Measurements from ENCODE around the gene RBMS3. TPM values are rescaled to one million over a fixed set of nuclear protein-coding genes. Genes with fewer than 3 reads are reported as not detected.
A peak's percentile ranks its signal among the peaks of the same experiment; 100 is the strongest.
"Not testable (repeated sequence)": the region's sequence is repeated elsewhere in the genome, so short reads cannot be mapped to it uniquely, and the experiment has no call there.

RBMS3 gene
- total RNA-seq, 2 experiments from 2014 or later: 0.25 to 0.27 TPM

GRCh38 chr3:29344154-29344553, 63.3 kb downstream of the RBMS3 start:
- ChIA-PET CTCF (no interaction called here), POLR2A (no interaction called here)
- Mint-ChIP-seq H3K36me3 (ENCODE audit: low read depth) (no peaks in the 10 kb centered on the region), H3K27ac (no peak overlapping the region), H3K9me3 (no peaks in the 10 kb centered on the region), H3K4me3 (no peak overlapping the region), H3K4me1 (no peaks in the 10 kb centered on the region), H3K27me3 (no peaks in the 10 kb centered on the region)
- DNase-seq: no peak

GRCh38 chr3:29344935-29345334, 64.1 kb downstream of the RBMS3 start:
- H3K4me3 Mint-ChIP-seq: no peak overlapping the region
- H3K9me3 Mint-ChIP-seq: no peaks in the 10 kb centered on the region
- H3K4me1 Mint-ChIP-seq: no peaks in the 10 kb centered on the region
- no peak overlapping the region for H3K27ac Mint-ChIP-seq
- ChIA-PET CTCF (no interaction called here), POLR2A (no interaction called here)
- no peak for DNase-seq
- no peaks in the 10 kb centered on the region for H3K27me3 Mint-ChIP-seq
- H3K36me3 Mint-ChIP-seq (ENCODE audit: low read depth): no peaks in the 10 kb centered on the region

- no peak for DNase-seq
- CTCF ChIA-PET: no interaction called here
- Mint-ChIP-seq H3K27me3 (no peaks in the 10 kb centered on the region), H3K9me3 (no peaks in the 10 kb centered on the region), H3K27ac (no peak overlapping the region), H3K36me3 (ENCODE audit: low read depth) (no peaks in the 10 kb centered on the region), H3K4me1 (no peaks in the 10 kb centered on the region), H3K4me3 (no peak overlapping the region)
- POLR2A ChIA-PET: no interaction called here
These were observed 64.8 kb downstream of the RBMS3 start for GRCh38 chr3:29345516-29346300.

DNA sequence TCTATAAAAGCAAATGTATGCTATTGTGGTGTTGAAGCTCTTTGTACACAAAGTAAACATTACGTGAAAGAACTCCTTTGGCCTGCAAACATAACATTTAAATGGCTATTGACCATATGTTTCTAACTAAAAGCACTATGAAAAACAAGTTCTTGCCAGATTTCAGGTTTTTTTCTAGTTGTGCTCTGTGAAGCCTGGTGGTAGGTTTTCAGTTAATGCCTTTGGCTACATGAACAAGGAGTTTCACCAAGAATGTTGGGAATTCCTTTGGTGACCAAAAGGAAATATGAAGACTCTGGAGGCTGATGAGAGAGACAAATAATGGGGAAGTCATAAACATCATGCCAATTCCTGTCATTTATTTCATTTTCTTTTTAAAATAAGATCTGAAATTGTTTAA, 66.0 kb downstream of the RBMS3 start:
- CTCF ChIA-PET: no interaction called here
- no peaks in the 10 kb centered on the region for H3K4me1 Mint-ChIP-seq
- no peaks in the 10 kb centered on the region for H3K9me3 Mint-ChIP-seq
- H3K4me3 Mint-ChIP-seq: no peak overlapping the region
- H3K27me3 Mint-ChIP-seq: no peaks in the 10 kb centered on the region
- no peak overlapping the region for H3K27ac Mint-ChIP-seq
- DNase-seq: no peak
- no peaks in the 10 kb centered on the region for H3K36me3 Mint-ChIP-seq (ENCODE audit: low read depth)
- POLR2A ChIA-PET: no interaction called here

DNA sequence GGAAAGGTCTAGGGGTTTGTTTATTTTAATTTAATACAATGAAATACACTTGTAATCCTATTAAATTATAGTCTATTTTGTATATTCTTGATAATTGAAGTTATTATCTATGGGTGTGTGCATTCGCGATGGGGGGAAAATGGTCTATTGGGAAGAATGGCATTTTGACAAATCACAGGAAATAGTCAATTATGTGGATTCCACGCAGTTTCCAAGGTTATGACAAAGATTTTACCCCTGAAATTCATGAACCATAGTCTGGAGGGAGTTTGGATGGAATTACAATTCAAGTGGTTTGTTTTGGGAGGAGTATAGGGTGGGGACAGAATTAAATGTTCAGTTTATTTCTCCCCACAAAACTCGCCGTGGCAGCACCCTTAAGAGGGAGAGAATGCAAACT, 66.5 kb downstream of the RBMS3 start:
- POLR2A ChIA-PET: no interaction called here
- CTCF ChIA-PET: no interaction called here
- H3K36me3 Mint-ChIP-seq (ENCODE audit: low read depth): no peaks in the 10 kb centered on the region
- H3K9me3 Mint-ChIP-seq: no peaks in the 10 kb centered on the region
- H3K27me3 Mint-ChIP-seq: no peaks in the 10 kb centered on the region
- H3K27ac Mint-ChIP-seq: no peak overlapping the region
- H3K4me1 Mint-ChIP-seq: no peaks in the 10 kb centered on the region
- no peak overlapping the region for H3K4me3 Mint-ChIP-seq
- DNase-seq: no peak

- H3K4me3 Mint-ChIP-seq: no peak overlapping the region
- no peaks in the 10 kb centered on the region for H3K4me1 Mint-ChIP-seq
- no peaks in the 10 kb centered on the region for H3K36me3 Mint-ChIP-seq (ENCODE audit: low read depth)
- H3K9me3 Mint-ChIP-seq: no peaks in the 10 kb centered on the region
- ChIA-PET POLR2A (no interaction called here), CTCF (no interaction called here)
- no peak overlapping the region for H3K27ac Mint-ChIP-seq
- DNase-seq: no peak
- no peaks in the 10 kb centered on the region for H3K27me3 Mint-ChIP-seq
These were observed 67.4 kb downstream of the RBMS3 start for GRCh38 chr3:29348316-29348715.

- H3K4me3 Mint-ChIP-seq: no peak overlapping the region
- POLR2A ChIA-PET: no interaction called here
- no peak for DNase-seq
- H3K27me3 Mint-ChIP-seq: no peaks in the 10 kb centered on the region
- no peaks in the 10 kb centered on the region for H3K9me3 Mint-ChIP-seq
- CTCF ChIA-PET: interaction anchor here (0.6 kb wide), 1 partner anchor 215 kb away, joined by 4 read pairs; no protein-coding TSS in a partner anchor
- no peak overlapping the region for H3K27ac Mint-ChIP-seq
- H3K36me3 Mint-ChIP-seq (ENCODE audit: low read depth): no peaks in the 10 kb centered on the region
- peaks cover 4% of the 10 kb centered on the region for H3K4me1 Mint-ChIP-seq
These were observed 68.2 kb downstream of the RBMS3 start for GRCh38 chr3:29349049-29349448.

GRCh38 chr3:29353807-29354206, 72.9 kb downstream of the RBMS3 start:
- ChIA-PET CTCF (no interaction called here), POLR2A (no interaction called here)
- H3K9me3 Mint-ChIP-seq: no peaks in the 10 kb centered on the region
- H3K27ac Mint-ChIP-seq: peak overlapping the region; percentile 6
- H3K4me3 Mint-ChIP-seq: no peak overlapping the region
- peaks cover 8% of the 10 kb centered on the region for H3K4me1 Mint-ChIP-seq
- no peaks in the 10 kb centered on the region for H3K27me3 Mint-ChIP-seq
- H3K36me3 Mint-ChIP-seq (ENCODE audit: low read depth): no peaks in the 10 kb centered on the region
- DNase-seq: no peak

DNA sequence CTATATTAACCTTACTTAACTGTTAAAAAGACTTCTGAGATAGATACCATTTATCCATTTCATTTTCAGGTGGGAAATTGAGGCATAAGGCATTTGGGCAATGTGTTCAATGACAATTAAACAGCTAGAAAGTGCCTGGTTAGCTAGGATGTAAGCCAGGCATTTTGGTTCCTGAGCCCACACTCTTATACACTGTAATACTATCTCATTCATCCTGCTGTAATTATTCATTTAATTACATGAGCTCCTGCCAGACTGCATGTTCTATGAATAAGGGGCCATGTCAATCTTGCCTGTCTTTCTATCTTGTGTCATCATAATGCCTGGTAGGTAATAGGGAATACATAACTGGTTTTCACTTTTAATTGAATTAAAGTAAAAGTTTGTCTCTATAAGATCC, 74.0 kb downstream of the RBMS3 start:
- H3K4me3 Mint-ChIP-seq: no peak overlapping the region
- no peak for DNase-seq
- POLR2A ChIA-PET: no interaction called here
- peaks cover 8% of the 10 kb centered on the region for H3K4me1 Mint-ChIP-seq
- H3K27ac Mint-ChIP-seq: no peak overlapping the region
- H3K27me3 Mint-ChIP-seq: no peaks in the 10 kb centered on the region
- CTCF ChIA-PET: no interaction called here
- H3K9me3 Mint-ChIP-seq: no peaks in the 10 kb centered on the region
- H3K36me3 Mint-ChIP-seq (ENCODE audit: low read depth): no peaks in the 10 kb centered on the region

GRCh38 chr3:29356062-29356461, 75.2 kb downstream of the RBMS3 start:
- Mint-ChIP-seq H3K9me3 (no peaks in the 10 kb centered on the region), H3K27ac (no peak overlapping the region), H3K4me1 (peaks cover 8% of the 10 kb centered on the region), H3K4me3 (no peak overlapping the region), H3K36me3 (ENCODE audit: low read depth) (no peaks in the 10 kb centered on the region), H3K27me3 (no peaks in the 10 kb centered on the region)
- no peak for DNase-seq
- CTCF ChIA-PET: no interaction called here
- POLR2A ChIA-PET: no interaction called here

DNA sequence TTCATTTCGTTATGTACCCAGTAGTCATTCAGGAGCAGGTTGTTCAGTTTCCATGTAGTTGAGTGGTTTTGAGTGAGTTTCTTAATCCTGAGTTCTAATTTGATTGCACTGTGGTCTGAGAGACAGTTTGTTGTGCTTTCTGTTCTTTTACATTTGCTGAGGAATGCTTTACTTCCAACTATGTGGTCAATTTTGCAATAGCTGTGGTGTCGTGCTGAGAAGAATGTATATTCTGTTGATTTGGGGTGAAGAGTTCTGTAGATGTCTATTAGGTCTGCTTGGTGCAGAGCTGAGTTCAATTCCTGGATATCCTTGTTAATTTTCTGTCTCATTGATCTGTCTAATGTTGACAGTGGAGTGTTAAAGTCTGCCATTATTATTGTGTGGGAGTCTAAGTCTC, 79.4 kb downstream of the RBMS3 start:
- H3K27ac Mint-ChIP-seq; H3K36me3 Mint-ChIP-seq (ENCODE audit: low read depth); H3K4me3 Mint-ChIP-seq; POLR2A ChIA-PET; H3K9me3 Mint-ChIP-seq; H3K4me1 Mint-ChIP-seq; DNase-seq; H3K27me3 Mint-ChIP-seq; CTCF ChIA-PET: not testable (repeated sequence)

GRCh38 chr3:29363110-29363509, 82.2 kb downstream of the RBMS3 start:
- POLR2A ChIA-PET: no interaction called here

GRCh38 chr3:29370021-29370420, 89.2 kb downstream of the RBMS3 start:
- ChIA-PET POLR2A (interaction anchor here (0.6 kb wide), 1 partner anchor 32 kb away, joined by 3 read pairs; no protein-coding TSS in a partner anchor), CTCF (no interaction called here)
- H3K36me3 Mint-ChIP-seq (ENCODE audit: low read depth): no peaks in the 10 kb centered on the region
- no peaks in the 10 kb centered on the region for H3K9me3 Mint-ChIP-seq
- no peak overlapping the region for H3K27ac Mint-ChIP-seq
- no peak overlapping the region for H3K4me3 Mint-ChIP-seq
- H3K27me3 Mint-ChIP-seq: no peaks in the 10 kb centered on the region
- H3K4me1 Mint-ChIP-seq: no peaks in the 10 kb centered on the region
- DNase-seq: no peak

More at GRCh38 chr3:29363110-29363509, 82.2 kb downstream of the RBMS3 start:
- Mint-ChIP-seq H3K27ac (no peak overlapping the region), H3K36me3 (ENCODE audit: low read depth) (no peaks in the 10 kb centered on the region), H3K4me3 (no peak overlapping the region), H3K9me3 (no peaks in the 10 kb centered on the region), H3K27me3 (no peaks in the 10 kb centered on the region), H3K4me1 (no peaks in the 10 kb centered on the region)
- DNase-seq: no peak
- CTCF ChIA-PET: no interaction called here
